ENCODE results near the gene CAPZA1. TPM values are rescaled to one million over a fixed set of nuclear protein-coding genes. Genes with fewer than 3 reads are reported as not detected.
A peak's percentile ranks its signal among the peaks of the same experiment; 100 is the strongest.
"Not testable (repeated sequence)": the region's sequence is repeated elsewhere in the genome, so short reads cannot be mapped to it uniquely, and the experiment has no call there.

Gene CAPZA1
- total RNA-seq, 1 experiment from 2014 or later: 101 TPM

- DNase-seq (ENCODE audit: low spot score): no peak
Observed at GRCh38 chr1:112626887-112627286, 7.3 kb downstream of the CAPZA1 start.

- no peak for DNase-seq (ENCODE audit: low spot score)
Observed at GRCh38 chr1:112628516-112628915, 8.9 kb downstream of the CAPZA1 start.

GRCh38 chr1:112629256-112629655, 9.6 kb downstream of the CAPZA1 start:
- DNase-seq (ENCODE audit: low spot score): no peak

GRCh38 chr1:112633628-112634027, 14.0 kb downstream of the CAPZA1 start:
- no peak for DNase-seq (ENCODE audit: low spot score)

- DNase-seq (ENCODE audit: low spot score): no peak
Observed at GRCh38 chr1:112634367-112634766, 14.7 kb downstream of the CAPZA1 start.

- no peak for DNase-seq (ENCODE audit: low spot score)
Observed at GRCh38 chr1:112636056-112636455, 16.4 kb downstream of the CAPZA1 start.

GRCh38 chr1:112636597-112637253, 17.1 kb downstream of the CAPZA1 start:
- DNase-seq (ENCODE audit: low spot score): no peak

GRCh38 chr1:112637254-112638109, 17.9 kb downstream of the CAPZA1 start:
- DNase-seq (ENCODE audit: low spot score): no peak

GRCh38 chr1:112638110-112638428, 18.4 kb downstream of the CAPZA1 start:
- DNase-seq (ENCODE audit: low spot score): no peak

GRCh38 chr1:112640437-112640836, 20.8 kb downstream of the CAPZA1 start:
- DNase-seq (ENCODE audit: low spot score): not testable (repeated sequence)

- no peak for DNase-seq (ENCODE audit: low spot score)
Observed at GRCh38 chr1:112643080-112643479, 23.4 kb downstream of the CAPZA1 start.

GRCh38 chr1:112646225-112646624, 26.6 kb downstream of the CAPZA1 start:
- no peak for DNase-seq (ENCODE audit: low spot score)

GRCh38 chr1:112651205-112651604, 31.6 kb downstream of the CAPZA1 start:
- DNase-seq (ENCODE audit: low spot score): no peak

GRCh38 chr1:112665857-112666256, 46.2 kb downstream of the CAPZA1 start:
- DNase-seq (ENCODE audit: low spot score): no peak

GRCh38 chr1:112666946-112667345, 47.3 kb downstream of the CAPZA1 start:
- no peak for DNase-seq (ENCODE audit: low spot score)

- no peak for DNase-seq (ENCODE audit: low spot score)
Observed at GRCh38 chr1:112672009-112672408, 52.4 kb downstream of the CAPZA1 start.

- no peak for DNase-seq (ENCODE audit: low spot score)
Observed at GRCh38 chr1:112672842-112673241, 53.2 kb downstream of the CAPZA1 start.

GRCh38 chr1:112673592-112674439, 54.2 kb downstream of the CAPZA1 start:
- DNase-seq (ENCODE audit: low spot score): peak; percentile 34

- DNase-seq (ENCODE audit: low spot score): peak; percentile 53
Observed at GRCh38 chr1:112674440-112674985, 54.9 kb downstream of the CAPZA1 start, which contains the start of gene MOV10. TSS of gene MOV10 (plus strand) at chr1:112674659. CDS start at chr1:112674913, 254 bp downstream.

GRCh38 chr1:112674986-112675727, 55.5 kb downstream of the CAPZA1 start:
- no peak for DNase-seq (ENCODE audit: low spot score)

- DNase-seq (ENCODE audit: low spot score): no peak
Observed at GRCh38 chr1:112675728-112676381, 56.2 kb downstream of the CAPZA1 start.
